Measurements from ENCODE around the gene ALG12. TPM values are rescaled to one million over a fixed set of nuclear protein-coding genes. Genes with fewer than 3 reads are reported as not detected.

The ALG12 gene
- total RNA-seq, 6 donors from 2014 or later: 14.2 to 32.5 (median 22.3) TPM

DNA sequence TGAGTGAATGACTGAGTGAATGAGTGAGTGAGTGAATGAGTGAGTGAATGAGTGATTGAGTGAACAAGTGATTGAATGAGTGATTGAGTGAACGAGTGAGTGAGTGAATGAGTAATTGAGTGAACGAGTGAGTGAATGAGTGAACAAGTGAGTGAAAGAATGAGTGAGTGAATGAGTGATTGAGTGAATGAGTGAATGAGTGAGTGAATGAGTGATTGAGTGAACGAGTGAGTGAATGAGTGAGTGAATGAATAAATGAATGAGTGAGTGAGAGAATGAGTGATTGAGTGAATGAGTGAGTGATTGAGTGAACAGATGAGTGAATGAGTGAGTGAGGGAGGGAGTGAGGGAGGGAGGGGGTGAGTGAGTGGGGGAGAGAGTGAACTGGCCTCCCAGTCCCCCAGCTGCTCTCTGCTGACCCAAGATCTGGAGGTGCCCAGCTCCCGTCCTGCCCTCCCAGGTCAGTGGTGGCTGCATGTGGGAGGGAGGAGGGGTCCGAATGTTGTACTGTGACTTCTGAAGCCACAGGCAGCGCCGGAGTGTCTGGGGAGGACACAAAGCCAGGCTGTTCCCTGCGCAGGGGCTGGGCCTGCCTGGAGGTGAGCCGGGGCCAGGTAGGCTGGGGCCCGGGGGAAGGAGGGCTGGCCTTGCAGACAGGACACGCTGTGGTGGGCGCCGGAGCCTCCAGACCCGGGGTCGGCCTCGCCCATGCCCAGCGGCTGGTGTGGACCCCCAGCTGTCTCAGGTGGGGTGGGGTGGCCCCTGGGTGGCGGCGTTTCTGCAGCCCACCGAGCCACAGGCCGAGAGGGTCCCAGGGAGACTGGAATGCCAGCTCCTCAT, 24.5 kb upstream of the ALG12 start:
- TF ChIP-seq POLR2AphosphoS5 (IDR thresholded peaks at IDR 0.05): no peak
- no peak for TF ChIP-seq POLR2A (IDR thresholded peaks at IDR 0.05)
- ATAC-seq (ENCODE audit: low FRiP score in 2 of 2) (no peak), DNase-seq (peak in 1 of 2 donors; percentile 85)
- 91 to 97% methylated on average over 14 to 21 of the region's 21 CpGs for WGBS, 2 donors
- H3K4me3 ChIP-seq: no peak overlapping the region
- H3K27ac ChIP-seq: peak overlapping the region in 2 of 4 donors; percentile 9 to 79
- no peaks in the 10 kb centered on the region for H3K9me3 ChIP-seq
- H3K4me1 ChIP-seq: peaks cover 9 to 42% (median 12%) of the 10 kb centered on the region in 4 donors
- H3K27me3 ChIP-seq: no peaks in the 10 kb centered on the region
- no peaks in the 10 kb centered on the region for H3K36me3 ChIP-seq

DNA sequence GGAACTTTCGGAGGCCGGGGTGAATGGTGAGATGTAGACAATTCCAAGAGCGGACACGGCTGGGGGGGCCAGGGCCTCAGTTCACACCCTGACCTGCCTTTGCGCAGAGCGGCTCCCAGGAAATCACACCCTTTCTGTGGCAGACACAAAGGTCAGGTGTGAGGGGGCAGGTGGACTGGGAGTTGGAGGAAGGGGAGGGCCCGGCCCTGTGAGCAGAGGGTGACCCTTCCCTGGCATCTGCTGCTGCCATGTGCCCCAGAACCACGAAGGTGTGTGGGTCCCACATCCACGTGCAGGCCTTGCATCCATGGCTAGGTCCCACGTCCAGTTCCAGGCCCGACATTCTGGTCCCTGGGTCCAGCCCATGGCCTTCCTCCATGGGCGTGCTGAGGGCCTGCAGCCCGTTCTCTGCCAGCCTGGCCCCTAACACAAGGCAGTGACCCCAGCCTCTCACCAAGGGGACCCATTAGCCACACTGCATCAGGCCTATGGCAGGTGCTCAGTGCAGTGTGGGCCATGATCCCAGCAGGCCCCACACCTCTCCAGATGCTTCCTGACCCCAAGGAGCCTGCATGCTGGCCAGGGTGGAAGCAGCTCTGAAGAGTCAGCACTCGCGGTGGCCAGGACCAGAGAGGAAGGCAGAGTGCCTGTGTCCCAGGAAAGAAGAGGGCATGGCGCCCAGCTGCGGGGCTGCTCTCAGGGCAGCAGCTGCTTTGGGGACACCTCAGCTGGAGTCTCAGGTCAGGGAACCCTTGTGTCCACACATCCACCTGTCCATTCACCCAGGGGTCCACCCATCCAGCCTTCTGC, 23.5 kb upstream of the ALG12 start:
- no peaks in the 10 kb centered on the region for H3K9me3 ChIP-seq
- H3K4me1 ChIP-seq: peaks cover 19 to 42% (median 23%) of the 10 kb centered on the region in 4 donors
- no peak overlapping the region for H3K4me3 ChIP-seq
- no peaks in the 10 kb centered on the region for H3K27me3 ChIP-seq
- no peak overlapping the region for H3K27ac ChIP-seq
- DNase-seq (peak in 1 of 2 donors; percentile 69), ATAC-seq (ENCODE audit: low FRiP score in 2 of 2) (no peak)
- H3K36me3 ChIP-seq: no peaks in the 10 kb centered on the region
- WGBS, 2 donors: 91 to 93% methylated on average over 9 to 15 of the region's 17 CpGs
- TF ChIP-seq POLR2AphosphoS5 (IDR thresholded peaks at IDR 0.05): no peak
- TF ChIP-seq, protein P1, sequence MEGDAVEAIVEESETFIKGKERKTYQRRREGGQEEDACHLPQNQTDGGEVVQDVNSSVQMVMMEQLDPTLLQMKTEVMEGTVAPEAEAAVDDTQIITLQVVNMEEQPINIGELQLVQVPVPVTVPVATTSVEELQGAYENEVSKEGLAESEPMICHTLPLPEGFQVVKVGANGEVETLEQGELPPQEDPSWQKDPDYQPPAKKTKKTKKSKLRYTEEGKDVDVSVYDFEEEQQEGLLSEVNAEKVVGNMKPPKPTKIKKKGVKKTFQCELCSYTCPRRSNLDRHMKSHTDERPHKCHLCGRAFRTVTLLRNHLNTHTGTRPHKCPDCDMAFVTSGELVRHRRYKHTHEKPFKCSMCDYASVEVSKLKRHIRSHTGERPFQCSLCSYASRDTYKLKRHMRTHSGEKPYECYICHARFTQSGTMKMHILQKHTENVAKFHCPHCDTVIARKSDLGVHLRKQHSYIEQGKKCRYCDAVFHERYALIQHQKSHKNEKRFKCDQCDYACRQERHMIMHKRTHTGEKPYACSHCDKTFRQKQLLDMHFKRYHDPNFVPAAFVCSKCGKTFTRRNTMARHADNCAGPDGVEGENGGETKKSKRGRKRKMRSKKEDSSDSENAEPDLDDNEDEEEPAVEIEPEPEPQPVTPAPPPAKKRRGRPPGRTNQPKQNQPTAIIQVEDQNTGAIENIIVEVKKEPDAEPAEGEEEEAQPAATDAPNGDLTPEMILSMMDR (IDR thresholded peaks at IDR 0.05): no peak
- no peak for TF ChIP-seq POLR2A (IDR thresholded peaks at IDR 0.05)
- no peak for TF ChIP-seq EP300 (IDR thresholded peaks at IDR 0.05)

DNA sequence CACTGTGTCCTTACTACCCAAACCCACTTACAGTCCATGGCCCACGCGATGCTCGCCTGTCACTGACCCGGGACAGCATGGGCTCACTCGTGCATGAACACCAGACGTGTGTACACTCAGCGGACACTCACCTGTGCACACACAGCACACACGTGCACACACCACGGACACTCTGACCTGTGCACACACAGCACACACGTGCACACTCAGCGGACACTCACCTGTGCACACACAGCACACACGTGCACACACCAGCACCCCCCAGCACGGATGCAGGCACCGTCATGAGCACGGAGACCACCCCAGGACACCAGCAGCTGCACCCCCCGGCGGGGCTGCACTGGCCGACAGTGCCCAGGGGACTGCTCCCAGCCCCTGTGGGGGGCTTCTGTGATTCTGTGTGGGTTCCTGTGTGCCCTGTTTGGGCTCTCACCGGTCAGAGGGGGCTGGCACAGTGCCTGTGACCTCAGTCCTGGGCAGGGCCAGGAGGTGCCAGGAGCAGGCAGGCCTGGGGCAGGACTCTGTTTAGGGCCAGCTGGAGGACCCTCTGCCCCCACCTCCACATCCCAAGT, 20.4 kb upstream of the ALG12 start:
- TF ChIP-seq POLR2AphosphoS5 (IDR thresholded peaks at IDR 0.05): no peak
- TF ChIP-seq EP300 (IDR thresholded peaks at IDR 0.05): no peak
- no peak for TF ChIP-seq POLR2A (IDR thresholded peaks at IDR 0.05)
- TF ChIP-seq, protein P1 (IDR thresholded peaks at IDR 0.05): no peak
- ATAC-seq (ENCODE audit: low FRiP score in 2 of 2) (no peak), DNase-seq (peak in 1 of 2 donors; percentile 79)
- H3K4me3 ChIP-seq: no peak overlapping the region
- H3K27me3 ChIP-seq: no peaks in the 10 kb centered on the region
- H3K36me3 ChIP-seq: no peaks in the 10 kb centered on the region
- no peaks in the 10 kb centered on the region for H3K9me3 ChIP-seq
- WGBS, 2 donors: 87 to 93% methylated on average over 3 to 13 of the region's 19 CpGs
- H3K4me1 ChIP-seq: peaks cover 31 to 56% (median 37%) of the 10 kb centered on the region in 4 donors
- H3K27ac ChIP-seq: peak overlapping the region; percentile 95 to 100 (median 98)

DNA sequence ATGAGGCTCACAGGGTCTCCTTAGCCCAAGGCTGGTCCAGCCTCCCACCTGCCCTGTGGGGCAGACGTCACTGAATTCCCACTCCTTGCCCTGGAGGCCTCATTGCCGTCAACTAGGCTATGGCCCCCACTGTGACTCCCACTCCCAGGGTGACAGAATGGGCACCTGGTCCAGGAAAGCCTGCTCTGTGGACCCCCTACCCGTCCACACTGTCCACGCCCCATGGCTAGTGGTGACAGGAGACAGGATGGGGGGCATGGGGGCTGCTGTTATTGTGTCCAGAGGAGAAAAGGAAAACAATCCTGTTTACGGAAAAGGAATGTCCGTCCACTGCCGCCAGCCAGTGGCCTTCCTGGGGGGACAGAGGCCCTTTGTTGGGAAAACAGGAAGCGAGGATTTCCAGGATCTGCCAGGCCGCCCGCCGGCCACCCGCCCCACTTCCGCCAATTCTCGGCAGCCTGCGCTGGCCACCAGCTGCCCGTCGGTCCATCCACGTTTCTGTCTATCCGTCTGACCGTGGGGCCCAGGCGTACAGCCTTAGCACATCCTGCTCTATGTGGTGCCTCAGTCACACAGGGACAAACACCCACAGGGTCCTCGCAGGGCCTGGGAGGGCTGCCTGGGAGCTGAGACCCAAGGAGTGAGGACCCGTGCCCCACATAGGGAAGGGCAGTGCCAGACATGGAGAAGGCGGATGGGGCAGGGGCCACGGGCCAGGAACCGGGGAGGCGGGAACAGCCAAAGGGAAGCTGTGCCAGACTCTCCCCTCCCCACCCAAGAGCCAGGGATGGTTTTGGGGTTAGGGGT, 19.7 kb upstream of the ALG12 start:
- Histone ChIP-seq H3K36me3 (no peaks in the 10 kb centered on the region), H3K9me3 (no peaks in the 10 kb centered on the region), H3K27me3 (no peaks in the 10 kb centered on the region), H3K4me3 (peak overlapping the region in 1 of 4 donors; percentile 61), H3K27ac (peak overlapping the region; percentile 95 to 100 (median 98)), H3K4me1 (peaks cover 38 to 63% (median 44%) of the 10 kb centered on the region in 4 donors)
- 59 to 79% methylated on average over 10 to 27 of the region's 27 CpGs for WGBS, 2 donors
- TF ChIP-seq POLR2AphosphoS5 (IDR thresholded peaks at IDR 0.05): peak; percentile 86 to 94
- peak in 3 of 4 donors; percentile 85 to 90 (median 85) for TF ChIP-seq EP300 (IDR thresholded peaks at IDR 0.05)
- TF ChIP-seq, protein P1 (IDR thresholded peaks at IDR 0.05): no peak
- TF ChIP-seq POLR2A (IDR thresholded peaks at IDR 0.05): no peak
- peak in 1 of 2 donors; percentile 86 for DNase-seq
- ATAC-seq (ENCODE audit: low FRiP score in 2 of 2): no peak
